HT-29 (cell line): ENCODE results near the gene RPS6KC1. TPM values are rescaled to one million over a fixed set of nuclear protein-coding genes. Genes with fewer than 3 reads are reported as not detected.
"Not testable (repeated sequence)": the region's sequence is repeated elsewhere in the genome, so short reads cannot be mapped to it uniquely, and the experiment has no call there.

ENCODE experiments used
- DNase-seq: peaks from one replicate; pipeline ENCODE4 v3.0.0-alpha.2; 2015; ENCODE audit warnings: low spot score
- total RNA-seq: library from RNA; depleted of rRNA; stranded (reverse); fragments of >200 nt; shearing (Covaris generic); gene quantifications from 2 replicates; pipeline ENCODE4 v1.2.3, GENCODE V29; 2014; rRNA removed

RPS6KC1 gene, protein sequence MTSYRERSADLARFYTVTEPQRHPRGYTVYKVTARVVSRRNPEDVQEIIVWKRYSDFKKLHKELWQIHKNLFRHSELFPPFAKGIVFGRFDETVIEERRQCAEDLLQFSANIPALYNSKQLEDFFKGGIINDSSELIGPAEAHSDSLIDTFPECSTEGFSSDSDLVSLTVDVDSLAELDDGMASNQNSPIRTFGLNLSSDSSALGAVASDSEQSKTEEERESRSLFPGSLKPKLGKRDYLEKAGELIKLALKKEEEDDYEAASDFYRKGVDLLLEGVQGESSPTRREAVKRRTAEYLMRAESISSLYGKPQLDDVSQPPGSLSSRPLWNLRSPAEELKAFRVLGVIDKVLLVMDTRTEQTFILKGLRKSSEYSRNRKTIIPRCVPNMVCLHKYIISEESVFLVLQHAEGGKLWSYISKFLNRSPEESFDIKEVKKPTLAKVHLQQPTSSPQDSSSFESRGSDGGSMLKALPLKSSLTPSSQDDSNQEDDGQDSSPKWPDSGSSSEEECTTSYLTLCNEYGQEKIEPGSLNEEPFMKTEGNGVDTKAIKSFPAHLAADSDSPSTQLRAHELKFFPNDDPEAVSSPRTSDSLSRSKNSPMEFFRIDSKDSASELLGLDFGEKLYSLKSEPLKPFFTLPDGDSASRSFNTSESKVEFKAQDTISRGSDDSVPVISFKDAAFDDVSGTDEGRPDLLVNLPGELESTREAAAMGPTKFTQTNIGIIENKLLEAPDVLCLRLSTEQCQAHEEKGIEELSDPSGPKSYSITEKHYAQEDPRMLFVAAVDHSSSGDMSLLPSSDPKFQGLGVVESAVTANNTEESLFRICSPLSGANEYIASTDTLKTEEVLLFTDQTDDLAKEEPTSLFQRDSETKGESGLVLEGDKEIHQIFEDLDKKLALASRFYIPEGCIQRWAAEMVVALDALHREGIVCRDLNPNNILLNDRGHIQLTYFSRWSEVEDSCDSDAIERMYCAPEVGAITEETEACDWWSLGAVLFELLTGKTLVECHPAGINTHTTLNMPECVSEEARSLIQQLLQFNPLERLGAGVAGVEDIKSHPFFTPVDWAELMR
- total RNA-seq, result 4.7 and 4.8 TPM in 2 replicates

GRCh38 chr1:213051127-213051880 is at the start of gene RPS6KC1:
TSS of gene RPS6KC1 (plus strand) at chr1:213051241. CDS start at chr1:213051405, 164 bp downstream.
- peak; percentile 77 for DNase-seq

GRCh38 chr1:213003256-213003655 is 47.8 kb upstream of the RPS6KC1 start:
- no peak for DNase-seq

GRCh38 chr1:213008564-213008963 is 42.5 kb upstream of the RPS6KC1 start:
- DNase-seq, result no peak

GRCh38 chr1:213014642-213015041 is 36.4 kb upstream of the RPS6KC1 start:
- peak; percentile 35 for DNase-seq

GRCh38 chr1:213015099-213016050 is 35.7 kb upstream of the RPS6KC1 start, which contains the start of gene ANGEL2:
TSS of gene ANGEL2 (minus strand) at chr1:213015867. CDS start at chr1:213015671, 196 bp downstream.
- DNase-seq, result peak; percentile 97

GRCh38 chr1:213017447-213018273 is 33.4 kb upstream of the RPS6KC1 start:
- no peak for DNase-seq

GRCh38 chr1:213019450-213019849 is 31.6 kb upstream of the RPS6KC1 start:
- DNase-seq, result no peak

DNA sequence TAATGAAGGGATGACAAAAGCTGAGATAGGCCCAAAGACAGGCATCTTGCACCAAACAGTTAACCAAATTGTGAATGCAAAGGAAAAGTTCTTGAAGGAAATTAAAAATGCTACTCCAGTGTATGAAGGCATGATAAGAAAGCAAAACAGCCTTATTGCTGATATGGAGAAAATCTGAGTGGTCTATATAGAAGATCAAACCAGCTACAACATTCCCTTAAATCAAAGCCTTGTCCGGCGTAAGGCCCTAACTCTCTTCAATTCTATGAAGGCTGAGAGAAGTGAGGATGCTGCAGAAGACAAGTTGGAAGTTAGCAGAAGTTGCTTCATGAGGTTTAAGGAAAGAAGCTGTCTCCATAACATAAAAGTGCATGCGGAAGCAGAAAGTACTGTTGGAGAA is 31.0 kb upstream of the RPS6KC1 start:
- DNase-seq, result no peak

DNA sequence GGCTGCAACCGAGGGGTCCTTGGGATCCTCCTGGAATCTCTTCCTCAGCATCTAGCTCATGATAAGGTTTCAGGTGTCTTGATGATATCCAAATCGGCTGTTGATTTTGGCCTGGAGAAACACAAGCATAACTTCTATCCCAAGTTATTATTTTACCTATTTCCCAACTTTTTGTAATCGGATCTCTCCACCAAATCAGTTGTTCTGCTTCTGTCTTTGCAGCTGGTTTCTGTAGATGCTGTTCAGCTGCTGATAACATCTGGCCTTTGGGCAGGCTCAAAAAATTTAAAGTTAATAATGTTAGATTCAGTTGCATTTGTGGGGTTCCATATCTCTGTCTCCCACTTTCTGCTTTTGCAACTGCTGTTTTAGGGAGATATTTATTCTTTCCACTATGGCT is 24.0 kb upstream of the RPS6KC1 start:
- DNase-seq, result not testable (repeated sequence)

GRCh38 chr1:213032651-213033050 is 18.4 kb upstream of the RPS6KC1 start:
- no peak for DNase-seq

- DNase-seq, result no peak
Measured at GRCh38 chr1:213034713-213035112, 16.3 kb upstream of the RPS6KC1 start.

GRCh38 chr1:213035573-213035972 is 15.5 kb upstream of the RPS6KC1 start:
- no peak for DNase-seq

GRCh38 chr1:213041443-213041842 is 9.6 kb upstream of the RPS6KC1 start:
- DNase-seq, result no peak

- DNase-seq, result not testable (repeated sequence)
Measured at GRCh38 chr1:213045321-213046226, 5.5 kb upstream of the RPS6KC1 start.

- no peak for DNase-seq
Measured at GRCh38 chr1:213049232-213049631, 1.8 kb upstream of the RPS6KC1 start.

GRCh38 chr1:213050745-213051126 is 305 bp upstream of the RPS6KC1 start:
- DNase-seq, result no peak

DNA sequence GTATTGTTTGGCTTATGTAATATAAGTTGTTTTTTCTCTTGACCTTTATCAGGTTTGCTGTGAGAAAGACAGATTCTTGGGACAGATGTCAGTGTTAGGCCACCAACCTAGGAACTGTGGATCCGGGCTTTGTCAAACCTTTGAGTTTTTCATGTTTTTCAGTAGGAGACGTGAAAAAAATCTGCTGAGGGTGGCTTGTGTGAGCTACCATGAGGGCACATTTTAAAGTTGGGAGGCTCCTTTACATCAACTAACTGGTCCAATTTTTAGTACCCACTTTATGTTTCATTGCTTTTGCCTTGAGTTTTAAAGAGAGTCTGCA is 801 bp downstream of the RPS6KC1 start:
- DNase-seq, result no peak

GRCh38 chr1:213053455-213053854 is 2.4 kb downstream of the RPS6KC1 start:
- DNase-seq, result no peak
